GM21515 (cell line): ENCODE measurements around the gene MCAT.

ENCODE experiments used
- ATAC-seq: cut with Tn5 transposase; IDR thresholded peaks from one replicate; pipeline ENCODE4 v1.9.1; 2021; ENCODE audit not compliant: unreplicated experiment

MCAT gene

DNA sequence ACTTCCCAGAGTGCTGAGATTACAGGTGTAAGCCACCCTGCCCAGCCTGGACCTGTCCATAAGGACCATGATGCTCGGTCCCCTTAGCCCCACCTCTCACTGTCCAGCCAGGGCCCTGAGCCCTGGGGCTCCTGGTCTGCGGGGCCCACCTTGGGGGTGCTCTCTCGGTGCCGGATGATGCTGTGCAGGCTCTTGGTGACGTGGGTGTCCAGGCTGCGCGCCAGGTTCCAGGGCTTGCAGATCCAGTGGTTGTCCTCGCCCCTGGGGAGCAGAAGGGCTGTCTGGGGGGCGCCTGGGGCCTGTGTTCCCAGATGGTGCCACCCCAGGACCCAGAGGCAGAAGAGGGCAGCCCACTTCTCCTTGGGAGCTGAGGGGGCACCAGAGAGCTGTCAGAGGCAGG, 30.4 kb upstream of the MCAT start:
- no peak for ATAC-seq

DNA sequence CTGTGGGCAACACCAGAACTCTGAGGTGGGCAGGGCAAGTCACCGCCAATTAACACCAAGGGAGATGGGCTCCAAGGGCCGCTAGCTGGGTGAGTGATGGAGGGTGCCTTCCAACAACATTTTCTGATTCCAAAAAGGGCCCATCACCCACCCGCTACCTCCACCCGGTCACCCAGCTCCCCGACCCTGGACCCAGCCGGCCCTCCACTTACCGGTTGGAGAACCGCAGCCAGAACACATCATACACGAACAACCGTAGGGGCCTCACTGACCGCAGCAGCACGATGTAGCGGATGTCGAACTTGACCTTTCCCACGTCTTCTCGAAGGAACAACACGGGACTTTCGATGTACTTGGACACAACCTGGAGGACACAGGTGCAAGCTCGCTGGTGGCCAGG, 29.0 kb upstream of the MCAT start:
- ATAC-seq: no peak

DNA sequence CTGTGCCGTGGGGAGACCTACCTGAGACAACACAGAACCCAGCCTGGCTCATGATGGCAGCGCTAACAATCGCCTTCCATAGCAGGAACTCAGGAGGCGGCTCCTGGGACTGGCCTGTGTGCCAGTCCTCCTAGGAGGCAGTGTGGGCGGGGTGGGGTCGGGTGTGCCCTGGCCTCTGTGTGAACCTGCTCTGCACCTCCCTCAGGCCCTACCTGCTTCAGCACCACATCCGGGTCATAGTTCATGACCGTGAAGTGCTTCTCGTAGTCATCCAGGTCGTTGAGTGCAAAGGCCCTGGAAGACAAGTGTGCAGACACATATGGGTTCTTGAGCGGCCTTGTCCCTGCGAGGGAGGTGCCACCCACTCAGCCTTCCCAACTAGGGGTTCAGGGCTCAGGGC, 28.4 kb upstream of the MCAT start:
- ATAC-seq: no peak

DNA sequence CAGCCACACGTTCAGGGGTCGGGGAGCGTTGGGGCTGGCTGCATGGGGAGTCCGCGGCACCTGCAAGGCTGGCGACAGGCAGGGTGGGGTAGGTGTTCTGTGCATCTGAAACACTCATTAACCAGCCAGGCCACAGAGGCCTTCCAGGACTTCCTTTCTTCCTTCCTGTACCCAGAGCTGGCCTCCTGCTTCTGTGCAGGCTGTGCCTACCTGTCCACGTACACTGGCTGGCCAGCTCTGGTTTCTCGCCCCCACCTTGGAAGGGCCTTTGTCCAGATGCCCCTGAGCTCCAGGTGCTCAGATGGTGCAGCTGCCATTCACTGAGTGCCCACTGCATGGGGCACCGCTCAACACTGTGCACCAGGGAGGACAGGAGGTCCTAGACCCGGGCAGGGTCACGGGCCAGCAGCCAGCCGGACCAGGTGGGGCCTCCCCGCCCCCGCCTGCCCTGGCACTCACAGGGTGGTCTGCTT, 27.9 kb upstream of the MCAT start:
- ATAC-seq: no peak

DNA sequence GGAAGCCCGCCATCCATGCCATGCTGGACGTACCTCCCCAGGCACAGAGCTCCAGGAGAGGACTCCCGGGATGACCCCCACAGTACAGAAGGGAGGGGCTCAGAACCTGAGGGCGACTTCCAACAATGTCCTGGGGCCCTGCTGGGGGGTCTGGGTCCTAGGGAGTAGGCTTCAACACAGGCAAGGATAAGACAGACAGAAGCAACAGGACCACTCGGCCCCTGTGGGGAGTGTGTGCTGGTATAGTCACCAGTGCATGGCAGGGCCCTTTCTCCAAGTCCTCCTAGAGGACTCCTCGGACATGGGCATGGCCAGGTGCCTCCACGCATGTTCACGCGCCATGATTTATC, 26.9 kb upstream of the MCAT start:
- no peak for ATAC-seq

DNA sequence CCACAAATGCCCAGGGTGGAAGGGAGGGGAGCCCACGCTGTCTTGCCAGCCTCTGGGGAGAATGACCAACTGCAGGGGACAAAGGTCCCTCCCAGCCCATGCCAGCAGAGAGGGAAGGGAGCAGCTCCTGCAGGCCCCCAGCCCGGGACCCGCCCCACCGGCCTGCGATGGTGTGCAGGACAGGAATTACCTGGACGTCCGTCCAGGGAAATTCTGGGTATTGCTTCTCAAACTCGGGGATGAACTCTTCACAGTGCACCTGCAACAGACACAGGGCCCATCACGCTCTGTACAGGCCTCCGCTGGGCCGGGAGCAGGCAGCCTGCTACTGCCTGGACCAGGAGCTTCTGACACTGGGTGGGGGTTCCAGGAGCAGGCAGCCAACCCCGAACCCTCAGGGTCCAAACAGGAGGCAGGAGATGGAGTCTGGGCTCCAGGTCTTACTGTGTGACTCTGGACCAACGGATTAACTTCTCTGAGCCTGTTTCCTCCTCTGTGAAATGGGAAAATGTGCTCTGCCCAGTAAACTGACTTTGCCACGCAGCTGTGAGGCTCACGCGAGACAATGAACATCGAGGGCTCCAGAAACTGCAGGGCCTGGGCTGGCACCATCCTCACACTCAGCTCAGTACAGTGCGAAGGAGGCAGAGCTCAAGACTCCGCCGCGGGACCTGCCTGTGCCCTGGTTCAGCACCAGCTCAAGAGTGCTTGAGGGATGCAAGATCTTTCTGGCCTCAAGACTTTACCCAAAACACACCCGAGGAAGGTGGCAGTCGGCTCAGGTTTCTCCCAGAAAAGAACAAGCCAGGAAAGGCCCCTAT, 26.3 kb upstream of the MCAT start:
- no peak for ATAC-seq

DNA sequence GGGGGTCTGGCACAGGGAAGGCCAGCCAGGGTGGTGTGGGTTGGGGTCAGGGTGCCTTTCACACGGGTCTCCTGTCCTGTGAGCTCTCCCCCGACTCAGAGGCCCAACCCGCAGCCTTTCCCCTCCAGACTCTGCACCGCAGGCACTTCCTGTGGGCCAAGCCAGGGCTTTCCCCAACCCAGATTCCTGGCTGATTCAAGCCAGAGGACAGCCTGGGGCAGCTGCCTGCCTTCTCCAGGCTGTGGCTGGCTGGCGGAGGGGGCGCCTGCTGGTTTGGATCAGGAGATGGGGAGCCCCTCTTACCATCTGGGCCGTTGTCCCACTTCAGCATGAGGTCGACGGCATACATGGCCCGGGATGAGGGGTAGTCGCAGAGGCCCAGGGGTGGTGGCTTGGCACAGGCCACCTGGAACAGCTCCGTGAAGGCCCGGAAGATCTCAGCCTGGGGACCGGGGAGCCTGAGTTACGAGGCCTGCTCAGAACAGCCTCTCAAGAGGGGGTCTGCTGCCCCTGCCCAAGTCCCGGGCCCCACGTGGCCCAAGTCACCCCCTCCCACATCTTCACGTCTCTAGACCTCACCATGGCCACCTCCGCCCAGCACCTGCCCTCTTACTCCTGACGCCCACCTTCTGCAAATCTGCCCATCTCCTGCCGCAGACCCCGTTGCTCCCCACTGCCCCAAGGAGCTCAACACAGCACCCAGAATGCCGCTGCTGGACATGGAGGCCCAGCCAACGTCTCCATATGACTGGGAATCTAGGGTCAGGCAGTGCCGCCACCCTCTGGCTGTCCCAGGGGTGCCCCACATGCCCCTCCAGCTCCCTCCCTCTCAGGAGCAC, 25.5 kb upstream of the MCAT start:
- no peak for ATAC-seq

DNA sequence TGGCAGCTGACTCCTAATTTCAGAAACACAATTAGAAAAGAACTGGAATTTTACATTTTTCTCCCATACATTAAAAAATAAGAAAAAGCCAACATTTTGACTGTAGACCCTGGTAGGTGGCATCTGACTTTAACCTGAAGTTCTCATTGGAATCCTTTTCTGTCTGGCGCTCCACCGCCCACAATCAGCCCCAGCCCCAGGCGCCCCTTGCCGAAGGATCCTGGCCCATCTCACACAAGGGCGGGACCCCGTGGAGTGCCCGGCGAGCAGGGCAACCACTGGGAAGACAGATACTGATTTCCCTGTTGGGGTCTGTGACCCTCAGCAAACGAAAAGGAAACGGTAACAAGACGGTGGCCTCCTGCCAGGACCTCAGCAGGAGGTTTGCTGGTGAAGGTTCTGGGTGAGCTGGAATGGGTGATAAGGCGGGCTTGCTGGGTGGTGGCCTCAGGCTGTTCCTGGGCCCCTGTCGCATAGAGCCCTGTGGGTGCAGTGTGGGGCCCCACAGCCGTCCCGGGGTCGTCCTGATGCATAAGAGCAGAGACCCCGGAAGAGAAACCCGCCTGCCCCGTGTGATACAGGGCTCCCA, 23.9 kb upstream of the MCAT start:
- no peak for ATAC-seq

DNA sequence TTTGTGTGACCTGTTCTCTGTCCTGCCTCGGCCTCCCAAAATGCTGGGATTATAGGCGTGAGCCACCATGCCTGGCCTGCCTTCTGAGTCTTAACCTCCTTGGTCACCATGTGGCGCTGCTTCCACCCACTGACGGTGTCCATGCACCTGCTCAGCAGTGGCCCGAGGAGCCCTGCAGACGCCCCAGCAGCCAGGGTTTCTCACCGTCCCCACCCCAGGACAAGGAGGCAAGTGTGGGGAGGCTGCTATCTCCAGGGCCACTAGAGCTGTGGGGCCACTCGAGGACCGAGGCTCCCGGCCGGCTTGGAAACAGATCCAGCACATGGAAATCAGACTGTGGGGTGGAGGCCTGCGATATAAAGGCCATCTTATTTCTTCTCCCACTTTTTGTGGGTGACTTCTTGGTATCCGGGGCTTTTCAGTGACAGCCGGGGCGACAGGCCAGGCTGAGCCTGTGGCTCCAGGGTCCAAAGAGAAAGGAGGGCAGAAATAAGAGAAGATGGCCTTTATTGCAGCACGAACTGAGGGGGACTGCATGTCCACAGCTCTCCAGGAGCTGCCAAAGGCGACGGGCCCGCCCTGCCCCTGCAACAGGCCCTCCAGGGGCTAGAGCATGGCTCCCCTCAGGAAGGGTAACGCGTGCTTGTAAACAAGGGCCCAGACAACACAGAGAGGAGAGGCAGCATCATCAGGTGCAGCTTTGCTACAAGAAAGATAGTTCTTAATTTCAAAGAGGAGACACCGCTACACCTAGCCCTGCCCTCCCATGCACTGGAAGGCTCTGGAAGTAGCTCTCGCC, 23.1 kb upstream of the MCAT start:
- no peak for ATAC-seq

DNA sequence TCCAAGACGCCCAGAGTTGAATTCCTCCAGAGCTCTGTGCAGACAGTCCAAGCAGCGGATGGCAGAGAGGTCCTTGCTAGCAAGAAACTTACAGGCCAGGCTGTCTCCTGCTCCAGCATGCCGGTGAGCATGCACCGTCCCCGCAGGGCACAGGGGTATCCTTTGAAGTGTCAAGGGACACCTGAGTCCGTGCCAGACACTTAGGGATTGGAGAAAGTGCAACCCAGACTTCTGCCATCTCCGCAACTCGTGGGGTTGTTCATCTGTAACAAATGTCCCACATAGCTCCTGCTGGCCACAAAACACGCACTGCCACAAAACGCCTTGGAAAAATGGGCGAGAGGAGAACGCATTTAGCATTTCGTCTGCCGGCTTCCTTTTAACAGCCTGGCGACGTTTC, 21.4 kb upstream of the MCAT start:
- no peak for ATAC-seq

DNA sequence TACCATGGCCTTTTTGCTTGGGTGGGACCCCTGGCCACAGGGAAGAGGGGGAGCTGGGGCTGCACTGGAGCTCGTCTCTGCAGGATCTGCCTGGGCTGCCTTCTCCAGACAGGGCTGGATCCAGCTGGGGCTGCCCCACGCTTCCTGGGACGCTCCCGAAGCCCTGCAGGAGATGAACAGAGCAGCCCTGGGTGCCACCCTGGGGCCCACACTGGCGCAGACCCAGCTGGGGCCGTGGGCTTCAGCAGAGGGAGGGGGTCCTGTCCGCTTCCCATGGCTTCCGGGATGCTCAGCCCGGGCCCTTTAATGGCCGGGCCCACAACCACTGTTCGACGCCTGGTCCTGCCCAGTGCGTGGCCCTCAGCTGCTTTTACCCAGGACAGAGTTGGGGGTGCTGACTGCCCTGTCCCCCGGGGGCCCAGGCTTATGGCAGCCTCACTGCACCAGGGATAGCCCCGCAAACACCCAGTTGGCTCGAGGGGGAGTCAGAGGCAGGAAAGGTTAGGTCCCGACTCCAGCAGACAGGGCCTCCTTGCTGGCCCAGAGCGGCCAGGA, 20.1 kb upstream of the MCAT start:
- ATAC-seq: no peak

DNA sequence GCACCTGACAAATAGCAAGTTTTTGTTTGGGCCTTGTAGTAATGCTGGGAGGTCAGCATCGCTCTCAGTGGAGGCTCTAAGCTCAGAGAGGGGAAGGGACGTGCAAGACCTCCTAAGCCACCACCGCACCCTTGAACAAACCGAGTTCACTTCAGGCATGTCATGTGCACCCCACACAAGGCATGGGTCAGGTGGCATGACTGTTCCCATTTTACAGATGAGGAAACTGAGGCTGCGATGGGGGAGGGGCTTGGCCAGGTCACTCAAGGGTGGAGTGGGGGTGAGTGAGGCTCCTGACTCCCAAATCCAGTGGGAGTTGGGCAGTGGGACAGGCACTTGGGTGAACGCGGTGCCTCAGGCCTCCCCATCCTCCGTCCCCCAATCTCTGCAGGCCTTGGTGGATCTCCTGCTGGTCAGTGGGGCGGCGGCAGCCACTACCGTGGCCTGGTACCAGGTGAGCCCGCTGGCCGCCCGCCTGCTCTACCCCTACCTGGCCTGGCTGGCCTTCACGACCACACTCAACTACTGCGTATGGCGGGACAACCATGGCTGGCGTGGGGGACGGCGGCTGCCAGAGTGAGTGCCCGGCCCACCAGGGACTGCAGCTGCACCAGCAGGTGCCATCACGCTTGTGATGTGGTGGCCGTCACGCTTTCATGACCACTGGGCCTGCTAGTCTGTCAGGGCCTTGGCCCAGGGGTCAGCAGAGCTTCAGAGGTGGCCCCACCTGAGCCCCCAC, 19.4 kb upstream of the MCAT start:
- ATAC-seq: no peak

DNA sequence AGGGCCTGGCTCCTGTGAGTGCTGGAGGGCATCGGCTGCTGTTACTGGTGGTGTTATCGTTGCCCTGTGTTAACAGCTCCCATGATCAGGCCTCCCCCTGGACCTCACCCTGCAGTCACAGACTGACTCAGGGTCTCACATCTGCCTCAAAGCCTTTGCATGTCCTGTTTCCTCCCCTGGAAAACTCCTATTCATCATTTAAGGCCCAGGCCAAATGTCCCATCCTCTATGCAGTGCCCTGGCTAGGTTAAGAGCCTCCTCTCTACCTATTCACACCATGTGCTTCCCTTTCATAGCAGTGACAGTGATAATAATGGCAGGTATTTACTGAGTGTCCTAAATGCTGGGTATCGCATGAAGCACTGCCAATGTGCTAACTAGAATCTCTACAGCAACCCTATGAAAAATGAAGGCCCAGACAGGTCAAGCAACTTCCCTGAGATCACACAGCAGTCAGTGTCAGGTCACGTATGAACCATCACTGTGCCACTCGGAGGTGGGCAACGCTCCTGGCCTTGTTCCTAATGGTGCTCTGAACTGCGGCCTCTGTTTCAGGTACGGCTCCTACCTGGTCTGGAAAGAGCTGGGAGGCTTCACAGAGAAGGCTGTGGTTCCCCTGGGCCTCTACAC, 17.4 kb upstream of the MCAT start:
- no peak for ATAC-seq

DNA sequence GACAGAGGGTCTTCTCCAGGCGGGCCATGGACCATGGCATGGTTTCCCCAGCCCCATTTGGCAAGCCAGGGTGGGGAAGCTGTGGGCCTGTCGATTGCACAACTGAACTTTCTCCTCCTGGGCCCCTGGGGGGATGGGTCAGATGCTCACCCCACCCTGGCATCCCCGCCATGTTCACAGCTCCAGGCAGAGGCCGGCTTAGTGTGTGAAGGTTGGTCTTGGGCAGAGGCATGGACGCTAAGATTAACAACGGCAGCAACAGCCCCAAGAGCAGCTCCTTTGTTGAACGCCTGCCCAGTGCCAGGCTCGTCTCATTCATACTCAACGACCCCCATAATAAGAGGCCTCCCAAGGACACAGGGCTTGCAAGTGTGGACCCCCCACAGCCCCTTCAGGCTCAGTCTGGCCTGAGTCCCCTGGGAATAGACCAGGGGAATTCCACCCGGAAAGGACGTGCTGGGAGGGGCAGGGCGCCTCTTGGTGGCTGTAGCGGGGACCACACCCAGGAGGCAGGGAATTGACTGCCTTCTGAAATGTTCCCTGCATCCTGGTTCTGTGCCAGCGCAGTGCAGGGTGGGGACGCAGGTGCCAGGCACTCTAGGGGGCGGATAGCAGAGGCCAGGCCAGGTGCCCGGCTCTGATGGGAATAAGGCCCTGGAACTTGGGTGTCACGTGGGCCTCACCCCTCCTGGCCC, 16.4 kb upstream of the MCAT start:
- ATAC-seq: no peak

DNA sequence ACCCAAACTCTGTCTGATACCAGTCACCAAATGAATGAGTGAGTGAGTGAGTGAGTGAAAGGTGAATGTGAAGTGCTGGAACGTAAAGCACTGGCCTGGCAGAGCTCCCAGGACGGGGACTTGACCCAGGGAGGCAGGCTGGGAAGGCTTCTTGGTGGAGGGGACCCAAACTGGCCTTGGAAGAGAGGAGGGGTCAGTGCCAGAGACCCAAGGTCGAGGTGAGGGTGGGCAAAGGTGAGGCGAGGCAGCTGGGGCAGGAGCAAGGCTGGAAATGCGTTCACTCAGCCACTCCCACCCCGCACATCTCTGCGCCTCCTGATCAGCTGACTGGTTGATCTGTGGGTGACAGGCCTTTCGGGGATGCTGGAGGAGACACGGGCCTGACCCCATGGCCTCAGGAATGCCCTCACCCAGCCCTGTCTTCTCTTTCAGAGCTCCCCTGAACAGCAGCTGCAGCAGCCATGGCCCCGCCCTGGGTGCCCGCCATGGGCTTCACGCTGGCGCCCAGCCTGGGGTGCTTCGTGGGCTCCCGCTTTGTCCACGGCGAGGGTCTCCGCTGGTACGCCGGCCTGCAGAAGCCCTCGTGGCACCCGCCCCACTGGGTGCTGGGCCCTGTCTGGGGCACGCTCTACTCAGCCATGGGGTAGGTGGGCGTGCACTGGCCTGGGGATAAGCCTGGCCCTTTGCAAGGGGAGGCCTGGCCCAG, 15.7 kb upstream of the MCAT start:
- no peak for ATAC-seq

DNA sequence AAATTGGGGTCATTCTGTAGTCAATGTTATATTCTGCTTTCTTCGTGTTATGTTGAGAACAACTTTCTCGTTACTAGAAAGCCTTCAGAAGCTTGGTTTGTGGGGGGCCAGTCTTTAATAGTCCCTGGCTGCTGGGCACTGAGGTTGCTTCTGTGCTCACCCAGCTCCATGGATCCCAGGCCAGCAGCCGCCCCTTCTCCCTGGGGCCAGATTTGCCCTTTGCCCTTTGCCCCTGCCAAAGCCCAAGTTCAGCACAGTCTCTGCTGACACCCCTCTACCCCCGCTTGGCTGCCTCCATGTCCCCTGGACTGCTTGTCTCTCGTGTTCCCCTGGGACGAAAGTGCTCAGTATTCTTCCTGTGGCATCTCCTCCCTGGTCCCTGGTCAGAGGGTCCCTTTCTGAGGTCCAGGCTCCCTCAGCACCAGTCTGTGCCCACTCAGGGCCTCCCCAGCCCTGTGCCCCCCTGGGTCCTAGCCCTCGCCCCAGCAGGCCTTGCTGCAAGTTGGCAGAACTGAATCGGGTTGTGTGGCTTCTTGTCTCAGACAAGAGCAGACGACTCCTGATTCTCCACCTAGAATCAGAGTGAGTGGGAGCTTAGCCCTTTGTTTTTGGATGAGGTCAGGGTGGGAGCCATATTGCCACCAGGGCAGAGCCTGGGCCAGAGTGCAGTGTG, 14.8 kb upstream of the MCAT start:
- ATAC-seq: no peak

DNA sequence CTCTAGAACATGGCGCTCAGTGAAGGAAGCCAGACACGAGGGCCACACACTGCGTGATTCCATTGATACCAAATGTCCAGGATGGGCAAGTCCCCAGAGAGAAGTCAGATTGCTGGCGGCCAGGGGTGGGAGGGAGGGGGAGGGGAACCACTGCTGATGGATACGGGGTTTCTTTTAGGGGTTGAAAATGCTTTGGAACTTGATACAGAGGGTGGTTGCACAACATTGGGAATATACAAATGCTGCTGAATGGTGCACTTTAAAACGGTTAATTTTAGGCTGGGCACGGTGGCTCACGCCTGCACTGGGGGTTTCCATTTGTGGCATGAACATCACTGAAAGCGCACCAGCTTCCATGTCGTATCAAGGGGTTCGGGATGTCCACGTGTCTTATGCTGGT, 13.2 kb upstream of the MCAT start:
- ATAC-seq: no peak

DNA sequence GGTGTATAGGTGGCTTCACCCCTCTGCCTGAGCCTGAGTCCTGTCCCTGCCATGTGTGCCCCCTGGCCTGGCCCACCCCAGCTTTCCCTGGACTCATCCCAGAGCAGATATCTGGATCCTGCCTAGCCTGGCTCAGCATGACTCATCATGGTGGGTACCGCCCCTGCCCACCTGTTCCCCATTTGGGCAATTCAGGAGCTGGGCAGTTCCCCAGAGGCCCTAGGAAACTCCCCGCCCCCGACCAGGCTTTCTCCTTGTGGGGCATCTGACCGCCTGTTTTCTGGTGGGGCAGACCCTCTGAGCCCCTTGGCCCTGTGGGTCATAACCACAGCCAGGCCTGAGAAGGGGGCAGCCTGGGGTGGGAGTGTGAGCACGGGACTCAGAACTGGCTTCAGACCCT, 12.6 kb upstream of the MCAT start:
- ATAC-seq: no peak
